ENCODE data around the gene RNF114.

- no peak for TF ChIP-seq CTCF (IDR thresholded peaks at IDR 0.05)
- TF ChIP-seq POLR2A (IDR thresholded peaks at IDR 0.05; ENCODE audit: low read depth) = no peak
- no peak for TF ChIP-seq POLR2AphosphoS5 (IDR thresholded peaks at IDR 0.05)
- TF ChIP-seq EP300 (IDR thresholded peaks at IDR 0.05) = no peak
Measured at GRCh38 chr20:49999329-49999728, 63.1 kb downstream of the RNF114 start.
